ENCODE measurements around the gene DMRTA2. TPM values are rescaled to one million over a fixed set of nuclear protein-coding genes. Genes with fewer than 3 reads are reported as not detected.

The DMRTA2 gene
- total RNA-seq, 4 donors from 2014 or later, result not detected

- DNase-seq (ENCODE audit: low spot score in 2 of 2), result no peak
- Histone ChIP-seq H3K36me3 (no peaks in the 10 kb centered on the region), H3K9me3 (no peaks in the 10 kb centered on the region), H3K4me1 (peaks cover 2% of the 10 kb centered on the region), H3K4me3 (no peak overlapping the region), H3K27me3 (peaks cover 15% of the 10 kb centered on the region), H3K27ac (no peak overlapping the region)
- no peak for TF ChIP-seq EP300 (IDR thresholded peaks at IDR 0.05)
- TF ChIP-seq POLR2A (IDR thresholded peaks at IDR 0.05), result no peak
- no peak for TF ChIP-seq CTCF (IDR thresholded peaks at IDR 0.05)
- no peak for TF ChIP-seq POLR2AphosphoS5 (IDR thresholded peaks at IDR 0.05)
- WGBS, result 78% methylated on average over 1 of the region's 1 CpG
Measured at GRCh38 chr1:50373532-50373931, 49.7 kb downstream of the DMRTA2 start.

GRCh38 chr1:50371749-50372148 lies 51.5 kb downstream of the DMRTA2 start:
- Histone ChIP-seq H3K36me3 (no peaks in the 10 kb centered on the region), H3K4me1 (peaks cover 8% of the 10 kb centered on the region), H3K9me3 (no peaks in the 10 kb centered on the region), H3K27me3 (peaks cover 27% of the 10 kb centered on the region), H3K27ac (no peak overlapping the region), H3K4me3 (no peak overlapping the region)
- 38% methylated on average over 3 of the region's 3 CpGs for WGBS
- DNase-seq (ENCODE audit: low spot score in 2 of 2), result no peak
- no peak for TF ChIP-seq POLR2A (IDR thresholded peaks at IDR 0.05)
- TF ChIP-seq POLR2AphosphoS5 (IDR thresholded peaks at IDR 0.05), result no peak
- no peak for TF ChIP-seq CTCF (IDR thresholded peaks at IDR 0.05)
- no peak for TF ChIP-seq EP300 (IDR thresholded peaks at IDR 0.05)

GRCh38 chr1:50369830-50370229 lies 53.4 kb downstream of the DMRTA2 start:
- H3K9me3 ChIP-seq, result no peaks in the 10 kb centered on the region
- TF ChIP-seq POLR2A (IDR thresholded peaks at IDR 0.05) (no peak), POLR2AphosphoS5 (IDR thresholded peaks at IDR 0.05) (no peak), CTCF (IDR thresholded peaks at IDR 0.05) (no peak), EP300 (IDR thresholded peaks at IDR 0.05) (no peak)
- H3K4me3 ChIP-seq, result no peak overlapping the region
- H3K4me1 ChIP-seq, result peaks cover 8% of the 10 kb centered on the region
- no peak overlapping the region for H3K27ac ChIP-seq
- peaks cover 36% of the 10 kb centered on the region for H3K27me3 ChIP-seq
- no peaks in the 10 kb centered on the region for H3K36me3 ChIP-seq
- DNase-seq (ENCODE audit: low spot score in 2 of 2), result no peak
- 67% methylated on average over 6 of the region's 7 CpGs for WGBS

- H3K27me3 ChIP-seq, result peaks cover 43% of the 10 kb centered on the region
- H3K27ac ChIP-seq, result no peak overlapping the region
- DNase-seq (ENCODE audit: low spot score in 2 of 2), result no peak
- TF ChIP-seq POLR2A (IDR thresholded peaks at IDR 0.05) (no peak), CTCF (IDR thresholded peaks at IDR 0.05) (no peak), EP300 (IDR thresholded peaks at IDR 0.05) (no peak)
- 80% methylated on average over 5 of the region's 5 CpGs for WGBS
- H3K36me3 ChIP-seq, result no peaks in the 10 kb centered on the region
- H3K4me1 ChIP-seq, result peaks cover 8% of the 10 kb centered on the region
- no peak overlapping the region for H3K4me3 ChIP-seq
- H3K9me3 ChIP-seq, result no peaks in the 10 kb centered on the region
Measured at GRCh38 chr1:50369008-50369634, 54.1 kb downstream of the DMRTA2 start.

- no peak for TF ChIP-seq POLR2AphosphoS5 (IDR thresholded peaks at IDR 0.05)
- TF ChIP-seq EP300 (IDR thresholded peaks at IDR 0.05), result no peak
- TF ChIP-seq CTCF (IDR thresholded peaks at IDR 0.05), result peak; percentile 60 to 61
- H3K27ac ChIP-seq, result no peak overlapping the region
- H3K9me3 ChIP-seq, result no peaks in the 10 kb centered on the region
- peaks cover 8% of the 10 kb centered on the region for H3K4me1 ChIP-seq
- H3K4me3 ChIP-seq, result no peak overlapping the region
- 14% methylated on average over 31 of the region's 31 CpGs for WGBS
- H3K36me3 ChIP-seq, result no peaks in the 10 kb centered on the region
- H3K27me3 ChIP-seq, result peaks cover 44% of the 10 kb centered on the region
- DNase-seq (ENCODE audit: low spot score in 2 of 2), result no peak
Measured at GRCh38 chr1:50368179-50369007, 54.9 kb downstream of the DMRTA2 start.
